Hematopoietic multipotent progenitor cell treated with erythropoietin and hydrocortisone succinate and interleukin-3 and kit ligand, for 15 days (in vitro differentiated cells): Measurements from ENCODE around the gene RPL36AL.
"Not testable (repeated sequence)": the region's sequence is repeated elsewhere in the genome, so short reads cannot be mapped to it uniquely, and the experiment has no call there.

Experiments used
- DNase-seq: peaks from one replicate; pipeline ENCODE4 v3.0.0-alpha.2; 2015; ENCODE audit warnings: low spot score

The RPL36AL gene

DNA sequence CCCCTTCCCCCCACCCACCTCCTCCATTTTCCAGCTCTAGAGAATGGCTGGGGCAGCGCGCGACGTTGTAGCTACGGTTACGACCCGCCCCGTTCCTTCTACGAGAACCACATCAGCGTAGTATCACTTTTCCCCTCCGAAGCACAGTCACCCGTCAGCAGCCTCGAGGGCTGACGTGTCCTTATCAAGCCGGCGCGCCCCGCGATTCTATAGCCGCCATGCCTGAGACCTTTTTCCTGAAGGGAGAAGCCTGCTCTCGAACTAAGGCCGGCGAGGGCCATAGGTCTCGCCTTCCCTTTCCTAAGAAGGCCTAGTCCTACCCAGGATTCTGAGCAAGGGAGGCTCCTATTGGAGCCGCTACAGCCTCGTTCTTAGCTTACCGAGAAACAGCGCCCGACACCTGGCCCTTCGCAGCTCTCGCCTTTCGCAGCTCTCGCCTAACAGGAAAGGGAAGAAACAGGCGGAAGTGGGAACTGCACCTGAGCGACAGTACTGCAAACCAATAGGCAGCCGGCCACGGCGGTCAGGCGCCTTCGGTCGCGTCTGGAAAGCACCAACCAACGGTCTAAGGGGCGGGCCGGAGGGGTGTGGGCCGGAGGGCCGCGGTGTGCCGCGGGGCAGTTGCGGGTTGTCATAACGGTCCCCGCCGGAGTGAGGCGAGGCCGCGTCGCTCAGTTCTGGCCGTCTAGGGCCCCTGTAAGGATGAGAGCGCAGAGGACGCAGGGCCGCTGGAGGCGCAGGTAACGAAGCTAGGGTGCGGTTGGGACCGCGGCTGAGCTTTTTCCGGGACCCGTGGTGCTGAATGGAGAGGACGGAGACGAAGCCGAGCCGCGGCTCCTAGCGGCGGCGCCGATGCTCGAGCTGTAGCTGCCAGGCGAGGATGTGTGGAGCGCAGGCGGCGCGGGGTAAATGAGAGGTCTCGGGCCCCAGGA lies at the start of gene RPL36AL, which contains the start of gene MGAT2:
RPL36AL (minus strand) TSS at position 445 of the 932 bp plus-strand sequence. CDS start 1,522 bp downstream, outside the sequence.
MGAT2 (plus strand) TSS at position 618 of the 932 bp plus-strand sequence. CDS start 470 bp downstream, outside the sequence.
- peak; percentile 96 for DNase-seq

DNA sequence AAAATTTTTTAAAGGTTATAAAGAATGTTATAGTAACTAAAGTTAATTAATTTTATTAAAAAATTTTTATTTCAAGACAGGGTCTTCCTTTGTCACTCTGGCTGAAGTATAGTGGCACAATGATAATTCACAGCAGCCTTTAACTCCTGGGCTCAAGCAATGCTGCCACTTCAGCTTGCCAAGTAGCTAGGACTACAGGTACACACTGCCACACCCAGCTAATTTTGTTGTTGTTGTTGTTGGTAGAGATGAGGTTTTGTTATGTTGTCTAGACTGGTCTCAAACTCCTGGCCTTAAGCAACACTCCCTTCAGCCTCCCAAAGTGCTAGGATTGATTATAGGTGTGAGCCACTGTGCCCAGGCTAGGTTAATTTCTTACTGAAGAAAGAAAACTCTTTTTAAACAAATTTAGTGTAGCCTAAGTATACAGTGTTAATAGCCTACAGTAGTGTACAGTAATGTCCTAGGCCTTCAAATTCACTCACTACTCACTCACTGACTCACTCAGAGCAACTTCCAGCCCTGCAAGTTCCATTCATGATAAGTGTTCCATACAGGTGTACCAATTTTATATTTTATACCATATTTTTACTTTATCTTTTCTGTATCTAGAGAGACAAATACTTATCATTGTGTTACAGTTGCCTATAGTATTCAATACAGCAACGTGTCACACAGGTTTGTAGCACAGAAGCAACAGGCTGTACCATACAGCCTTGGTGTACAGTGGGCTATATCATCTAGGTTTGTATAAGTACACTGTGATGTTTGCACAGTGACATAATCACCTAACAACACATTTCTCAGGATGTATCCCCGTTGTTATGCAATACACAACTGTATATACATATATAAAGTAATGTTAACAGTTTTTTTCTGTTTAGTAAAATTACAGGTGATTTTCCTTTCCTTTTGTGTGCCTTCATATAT lies 39.4 kb upstream of the RPL36AL start:
- no peak for DNase-seq

DNA sequence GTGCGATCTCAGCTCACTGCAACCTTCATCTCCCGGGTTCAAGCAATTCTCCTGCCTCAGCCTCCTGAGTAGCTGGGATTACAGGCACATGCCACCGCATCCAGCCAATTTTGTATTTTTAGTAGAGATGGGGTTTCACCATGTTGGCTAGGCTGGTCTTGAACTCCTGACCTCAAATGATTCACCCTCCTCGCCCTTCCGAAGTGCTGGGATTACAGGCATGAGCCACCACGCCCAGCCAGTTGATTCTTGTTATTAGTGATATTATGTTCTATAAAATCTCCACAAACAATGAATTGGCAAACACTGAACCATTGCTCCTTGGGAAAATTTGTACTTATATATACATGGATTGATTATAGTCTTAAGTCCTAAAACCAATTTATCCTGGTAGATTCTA lies 37.1 kb upstream of the RPL36AL start:
- not testable (repeated sequence) for DNase-seq

DNA sequence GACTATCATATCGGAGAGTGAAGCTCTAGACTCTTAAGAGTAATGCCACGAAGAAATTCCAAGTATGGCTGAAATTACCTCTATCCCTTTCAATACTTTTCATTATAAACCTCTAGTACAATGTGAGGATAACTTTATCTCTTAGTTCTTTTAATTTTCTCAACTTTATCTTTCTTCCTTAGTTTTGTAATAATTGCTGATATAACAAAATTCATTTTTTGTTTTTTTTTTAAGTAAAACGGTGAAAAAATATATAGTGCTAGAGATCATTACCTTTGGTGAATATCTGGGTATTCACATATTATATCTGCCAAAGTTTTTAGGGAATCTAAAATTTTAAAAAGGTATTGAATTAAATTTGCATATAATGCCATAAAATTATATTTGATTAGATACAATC lies 34.1 kb upstream of the RPL36AL start:
- DNase-seq: no peak

DNA sequence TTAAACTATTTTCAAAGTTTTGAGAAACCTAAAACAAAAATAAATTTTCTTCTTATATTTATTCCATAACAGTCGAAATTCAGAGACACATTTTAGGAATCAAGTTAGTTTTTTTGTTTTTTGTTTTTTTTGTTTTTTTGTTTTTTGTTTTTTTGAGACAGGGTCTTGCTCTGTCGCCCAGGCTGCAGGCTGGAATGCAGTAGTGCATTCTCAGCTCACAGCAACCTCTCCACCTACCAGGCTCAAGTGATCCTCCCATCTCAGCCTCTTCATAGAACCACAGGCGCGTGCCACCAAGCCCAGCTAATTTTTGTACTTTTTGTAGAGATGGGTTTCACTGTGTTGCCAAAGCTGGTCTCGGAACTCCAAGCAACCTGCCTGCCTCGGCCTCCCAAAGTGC lies 33.1 kb upstream of the RPL36AL start:
- DNase-seq: no peak

DNA sequence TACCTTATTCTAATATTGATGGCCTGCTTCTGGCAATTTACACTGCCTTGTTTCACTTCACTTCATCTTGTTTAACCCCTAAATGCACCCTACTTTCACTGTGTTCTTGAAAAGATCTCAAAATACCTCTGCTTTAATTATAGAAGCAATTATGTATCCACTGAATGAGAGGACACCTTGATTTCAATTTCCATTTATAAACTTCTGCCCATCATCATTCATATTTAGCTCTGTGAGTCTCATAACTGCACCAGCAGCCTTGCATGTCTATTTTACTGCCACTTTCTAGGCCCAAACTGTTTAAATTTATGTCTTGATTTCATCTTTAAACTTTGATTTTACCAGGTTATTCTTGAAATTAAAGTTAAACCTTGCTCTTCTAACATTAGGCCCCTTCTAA lies 21.7 kb upstream of the RPL36AL start:
- no peak for DNase-seq

DNA sequence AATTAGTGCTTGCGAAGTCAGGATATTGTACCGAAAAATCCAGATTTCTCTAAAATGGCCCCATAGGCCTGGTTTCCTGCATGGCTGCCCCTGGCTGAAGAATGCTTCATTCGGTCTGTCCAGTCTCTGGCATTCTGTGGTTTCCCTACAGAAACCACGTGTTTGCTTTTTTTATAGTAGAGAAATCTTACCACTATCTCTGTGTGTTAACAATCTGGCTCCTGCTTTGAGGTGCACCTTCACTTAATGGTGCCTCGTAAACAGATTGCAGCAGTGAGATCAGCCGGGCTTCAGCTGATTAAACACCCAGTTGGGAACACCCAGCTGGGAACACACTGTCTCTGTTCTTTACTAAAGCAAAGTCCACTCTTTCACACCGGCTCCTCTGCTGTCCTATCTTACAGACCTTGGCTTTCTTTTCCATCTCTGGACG lies 21.3 kb upstream of the RPL36AL start:
- DNase-seq: no peak

DNA sequence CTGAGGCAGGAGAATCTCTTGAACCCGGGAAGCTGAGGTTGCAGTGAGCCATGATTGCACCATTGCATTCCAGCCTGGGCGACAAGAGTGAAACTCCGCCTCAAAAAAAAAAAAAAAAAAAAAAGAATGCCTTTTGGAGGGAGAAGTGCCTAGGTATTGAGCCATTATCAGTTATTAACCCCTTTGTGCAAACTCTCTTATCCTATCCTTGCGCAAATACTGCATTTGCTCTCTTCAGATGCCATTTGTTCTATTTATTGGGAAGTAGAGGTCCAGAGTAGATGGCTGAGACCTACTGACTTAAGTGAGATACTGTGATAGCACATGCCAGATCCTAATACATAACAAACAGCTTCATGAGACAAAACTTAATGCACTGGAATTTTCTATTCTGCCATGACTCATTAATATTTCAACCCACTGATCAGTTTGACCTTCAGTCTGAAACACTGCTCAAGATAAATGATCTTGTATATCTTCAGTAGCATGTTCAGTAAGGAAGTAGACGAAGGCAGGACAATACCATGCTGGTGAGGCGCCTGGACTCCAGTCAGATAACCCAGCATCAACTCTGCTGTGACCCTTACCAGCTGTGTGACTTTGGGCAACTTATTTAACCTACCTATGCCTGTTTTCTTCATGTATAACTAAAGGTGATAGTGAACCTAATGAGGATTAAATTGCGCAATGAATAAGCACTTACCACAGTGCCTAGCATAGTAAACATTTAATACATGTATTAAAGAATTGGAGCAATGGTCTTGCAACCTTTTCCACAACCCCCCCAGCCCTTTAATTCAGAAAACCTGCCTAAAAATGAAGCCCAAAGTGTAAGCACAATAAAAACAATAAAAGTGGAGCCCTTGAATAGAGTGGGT lies 20.4 kb upstream of the RPL36AL start:
- DNase-seq: no peak

DNA sequence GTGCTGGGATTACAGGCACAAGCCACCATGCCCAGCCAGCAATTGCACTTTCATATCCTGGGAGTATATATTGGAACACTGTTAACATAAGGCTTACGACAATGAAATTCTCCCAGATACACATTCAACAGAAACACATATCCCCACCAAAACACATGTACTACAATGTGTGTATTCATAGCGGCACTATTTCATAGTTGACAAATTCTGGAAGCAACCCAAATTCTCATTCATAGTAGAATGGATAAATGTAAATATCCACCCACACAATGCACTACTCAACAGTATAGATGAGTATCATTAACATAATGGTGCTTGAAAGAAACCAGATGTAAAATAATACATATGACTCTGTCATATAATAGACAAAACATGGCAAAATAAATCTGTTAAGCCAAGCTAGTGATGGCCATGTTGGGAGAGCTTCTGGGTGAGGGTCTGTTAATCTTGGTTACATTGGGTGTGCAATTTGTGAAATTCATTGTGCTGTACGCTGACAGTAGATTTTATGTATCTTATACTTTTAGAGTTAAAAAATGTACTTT lies 17.2 kb upstream of the RPL36AL start:
- no peak for DNase-seq

DNA sequence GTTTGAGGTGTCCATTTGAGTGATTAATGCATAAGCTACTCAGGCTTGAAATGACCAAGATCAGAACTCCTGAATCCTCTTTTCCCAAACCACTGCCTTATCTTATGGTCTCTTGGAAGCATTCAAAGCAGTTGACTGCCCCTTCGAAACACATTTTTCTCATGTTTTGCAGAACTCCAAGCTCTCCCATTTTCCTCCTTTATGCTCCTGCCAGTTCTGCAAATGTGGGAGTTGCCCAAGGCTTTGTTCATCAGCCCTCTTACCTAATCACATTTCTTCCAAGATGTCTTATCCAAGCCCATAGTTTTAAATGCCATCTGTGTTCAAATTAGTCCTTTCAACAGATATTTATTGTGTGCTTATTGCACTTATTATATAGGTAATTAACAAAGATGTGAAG lies 16.4 kb upstream of the RPL36AL start:
- DNase-seq: no peak

DNA sequence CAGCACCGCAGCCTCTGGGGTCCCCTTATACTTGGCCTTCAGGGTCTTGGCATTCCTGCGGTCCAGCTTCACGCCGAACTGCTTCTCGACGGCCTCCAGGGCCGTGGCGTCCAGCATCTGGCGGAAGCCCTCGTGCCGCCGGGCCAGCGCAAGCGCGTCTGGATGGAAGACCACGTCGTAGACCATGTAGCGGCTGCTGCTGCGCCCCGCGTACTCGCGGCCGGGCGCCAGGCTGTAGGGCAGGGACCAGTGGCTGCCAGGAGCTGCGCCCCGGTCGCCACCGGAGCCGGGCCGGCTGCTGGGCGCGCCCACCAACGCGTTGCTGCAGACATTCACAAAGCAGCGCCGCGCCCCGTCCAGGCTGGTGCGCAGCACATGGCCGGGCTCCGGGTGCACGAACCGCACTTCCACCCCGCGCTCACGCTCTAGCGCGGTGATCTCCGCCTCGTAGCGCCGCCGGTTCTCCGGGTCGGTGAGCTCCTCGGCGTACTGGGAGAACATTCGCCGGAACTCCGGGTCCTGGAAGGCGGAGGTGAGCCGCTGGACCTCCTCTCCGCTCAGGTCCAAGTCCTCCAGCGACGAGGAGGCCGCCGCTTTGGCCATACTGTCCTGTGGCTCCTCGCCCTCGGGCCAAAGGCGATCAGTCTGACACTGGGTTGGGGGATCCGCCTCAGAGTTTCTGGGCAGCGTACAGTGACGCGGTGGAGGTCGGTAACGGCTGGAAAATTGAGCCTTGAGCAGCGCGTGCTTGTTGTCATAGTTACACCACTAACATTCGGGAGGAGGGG lies 14.3 kb upstream of the RPL36AL start, which contains the start of gene DNAAF2:
DNAAF2 (minus strand) TSS at position 698 of the 788 bp plus-strand sequence; CDS start at position 603, 95 bp downstream.
- peak; percentile 68 for DNase-seq

DNA sequence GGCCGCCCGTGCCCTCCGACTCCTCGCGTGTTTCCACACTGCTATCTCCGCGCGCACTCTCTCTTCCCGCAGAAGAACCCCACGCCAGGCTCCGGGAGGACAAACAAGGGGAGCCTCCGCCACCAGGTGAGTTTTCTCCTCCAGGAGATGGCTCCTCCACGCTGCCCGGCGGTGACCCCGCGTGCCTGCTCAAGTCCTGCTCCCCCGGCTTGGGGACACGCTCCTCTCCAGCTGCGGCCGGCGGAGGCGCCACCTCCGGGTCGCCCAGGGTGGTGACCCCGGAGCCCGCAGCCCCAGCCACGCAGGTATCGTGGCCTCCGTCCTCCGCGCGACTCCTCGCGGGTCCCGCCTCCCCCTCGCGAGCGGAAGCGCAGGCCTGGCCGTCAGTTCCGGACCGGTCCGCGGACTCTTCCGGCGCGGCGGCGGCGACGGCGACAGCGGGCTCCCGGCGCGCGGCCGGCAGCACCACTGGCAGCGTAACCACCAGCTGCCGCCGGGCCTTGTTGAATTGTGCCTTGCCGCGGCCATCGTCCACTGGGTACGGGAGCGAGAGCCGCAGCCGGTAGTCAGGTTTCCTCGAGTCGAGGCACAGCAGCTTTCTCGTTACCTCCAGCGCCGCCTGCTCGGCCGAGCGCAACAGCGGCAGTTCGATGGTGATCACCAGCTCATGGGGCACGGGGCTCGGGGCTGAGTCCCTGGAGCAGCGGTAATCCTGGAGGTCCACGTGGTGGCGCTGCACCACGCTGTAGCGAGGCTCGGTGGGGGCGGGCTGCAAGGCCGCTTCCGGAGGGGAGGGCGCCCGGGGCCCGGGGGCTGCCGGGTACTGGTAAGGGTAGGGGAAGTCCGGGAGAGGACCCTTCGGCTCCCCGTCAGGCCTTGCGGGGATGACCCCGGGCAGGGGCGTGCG lies 13.5 kb upstream of the RPL36AL start:
- peak; percentile 85 for DNase-seq

DNA sequence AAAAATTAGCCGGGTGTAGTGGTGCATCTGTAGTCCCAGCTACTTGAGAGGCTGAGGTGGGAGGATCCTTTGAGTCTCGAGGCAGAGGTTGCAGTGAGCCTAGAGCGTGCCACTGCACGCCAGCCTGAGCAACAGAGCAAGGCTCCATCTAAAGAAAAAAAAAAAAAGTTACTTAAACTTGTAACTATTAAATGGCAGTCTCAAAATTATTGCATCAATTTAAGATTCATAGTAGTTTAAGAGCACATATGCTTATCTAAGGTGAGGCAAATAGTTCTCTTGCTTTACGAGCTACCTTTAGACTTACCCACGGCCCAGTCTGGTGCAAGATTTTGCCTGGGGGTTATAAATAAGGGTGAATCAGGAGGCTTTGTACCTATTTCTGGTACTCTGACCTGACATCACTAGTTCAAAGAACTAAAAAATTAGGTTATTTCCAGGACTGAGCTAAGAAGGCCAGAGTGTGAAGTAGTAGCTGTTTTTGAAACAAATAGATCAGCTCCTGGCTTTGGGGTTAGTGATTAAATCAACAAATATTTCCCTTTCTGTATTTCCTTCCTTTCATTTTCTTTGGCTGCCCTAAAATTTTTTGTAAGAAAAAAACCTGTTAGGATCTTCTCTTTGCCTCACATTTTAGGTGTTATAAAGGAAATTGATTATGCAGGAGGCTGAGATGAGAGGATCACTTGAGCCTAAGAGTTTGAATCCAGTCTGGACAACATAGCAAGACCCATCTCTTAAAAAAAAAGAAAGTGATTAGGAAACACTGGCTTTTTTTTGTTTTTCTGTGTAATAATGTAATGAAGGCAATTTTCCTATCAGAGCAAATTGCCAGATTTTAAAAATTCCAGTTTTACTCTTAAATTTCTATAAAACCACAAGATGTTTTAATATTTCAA lies 3.8 kb upstream of the RPL36AL start:
- no peak for DNase-seq

DNA sequence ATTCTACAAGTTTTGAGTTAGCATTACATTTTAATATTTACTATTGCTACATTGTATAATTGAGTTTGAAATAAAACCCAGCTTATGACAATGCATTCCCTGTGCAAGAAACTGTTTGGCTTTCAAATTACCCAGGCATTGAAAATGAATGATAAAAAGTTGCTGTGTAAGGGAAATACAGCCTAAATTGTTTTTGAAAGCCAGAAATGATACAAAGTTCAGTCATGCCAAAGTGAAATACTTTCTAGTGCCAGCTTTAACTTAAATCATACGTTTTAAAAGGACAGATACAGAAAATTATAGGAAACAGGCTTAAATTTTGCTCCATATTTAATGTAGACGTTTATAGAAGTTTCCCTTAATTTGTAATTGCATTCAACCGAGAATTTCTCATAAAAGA lies 3.0 kb upstream of the RPL36AL start:
- no peak for DNase-seq

DNA sequence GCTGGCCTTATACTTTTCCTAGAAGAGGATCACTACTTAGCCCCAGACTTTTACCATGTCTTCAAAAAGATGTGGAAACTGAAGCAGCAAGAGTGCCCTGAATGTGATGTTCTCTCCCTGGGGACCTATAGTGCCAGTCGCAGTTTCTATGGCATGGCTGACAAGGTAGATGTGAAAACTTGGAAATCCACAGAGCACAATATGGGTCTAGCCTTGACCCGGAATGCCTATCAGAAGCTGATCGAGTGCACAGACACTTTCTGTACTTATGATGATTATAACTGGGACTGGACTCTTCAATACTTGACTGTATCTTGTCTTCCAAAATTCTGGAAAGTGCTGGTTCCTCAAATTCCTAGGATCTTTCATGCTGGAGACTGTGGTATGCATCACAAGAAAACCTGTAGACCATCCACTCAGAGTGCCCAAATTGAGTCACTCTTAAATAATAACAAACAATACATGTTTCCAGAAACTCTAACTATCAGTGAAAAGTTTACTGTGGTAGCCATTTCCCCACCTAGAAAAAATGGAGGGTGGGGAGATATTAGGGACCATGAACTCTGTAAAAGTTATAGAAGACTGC lies 1.7 kb upstream of the RPL36AL start:
- DNase-seq: no peak

DNA sequence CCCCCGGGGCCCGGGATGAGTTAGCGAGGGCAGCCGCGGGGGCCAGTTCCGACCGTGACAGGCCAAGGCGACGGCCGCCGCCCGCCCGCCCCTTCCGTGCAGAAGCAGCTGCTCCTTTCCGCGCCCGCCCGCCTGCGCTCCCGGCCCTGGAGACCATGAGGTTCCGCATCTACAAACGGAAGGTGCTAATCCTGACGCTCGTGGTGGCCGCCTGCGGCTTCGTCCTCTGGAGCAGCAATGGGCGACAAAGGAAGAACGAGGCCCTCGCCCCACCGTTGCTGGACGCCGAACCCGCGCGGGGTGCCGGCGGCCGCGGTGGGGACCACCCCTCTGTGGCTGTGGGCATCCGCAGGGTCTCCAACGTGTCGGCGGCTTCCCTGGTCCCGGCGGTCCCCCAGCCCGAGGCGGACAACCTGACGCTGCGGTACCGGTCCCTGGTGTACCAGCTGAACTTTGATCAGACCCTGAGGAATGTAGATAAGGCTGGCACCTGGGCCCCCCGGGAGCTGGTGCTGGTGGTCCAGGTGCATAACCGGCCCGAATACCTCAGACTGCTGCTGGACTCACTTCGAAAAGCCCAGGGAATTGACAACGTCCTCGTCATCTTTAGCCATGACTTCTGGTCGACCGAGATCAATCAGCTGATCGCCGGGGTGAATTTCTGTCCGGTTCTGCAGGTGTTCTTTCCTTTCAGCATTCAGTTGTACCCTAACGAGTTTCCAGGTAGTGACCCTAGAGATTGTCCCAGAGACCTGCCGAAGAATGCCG lies 872 bp upstream of the RPL36AL start:
- DNase-seq: no peak

DNA sequence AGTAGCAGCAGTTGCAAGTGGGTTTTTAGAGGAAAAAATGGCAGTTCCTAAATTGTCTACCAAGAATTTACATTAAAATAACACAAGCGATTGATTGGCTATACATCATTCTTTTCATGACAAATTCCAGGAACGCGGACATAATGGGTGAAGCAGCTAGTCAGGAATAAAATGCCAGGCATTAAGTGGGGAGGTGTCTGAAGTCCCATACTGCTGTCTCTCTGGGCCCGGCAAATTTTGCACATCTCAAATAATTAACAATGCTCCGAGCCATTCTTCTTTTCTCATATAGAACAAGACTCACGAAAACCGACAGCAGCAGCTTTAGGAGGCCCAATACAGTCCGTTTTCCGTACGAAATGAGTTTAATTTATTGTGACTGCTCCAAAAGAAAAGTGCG lies 696 bp downstream of the RPL36AL start:
- no peak for DNase-seq
